Measurements from ENCODE around the gene APBA3.

The APBA3 gene

GRCh38 chr19:3745363-3746045, 16.0 kb downstream of the APBA3 start:
- ChIA-PET CTCF (no interaction called here), POLR2A (no interaction called here)
- no peak overlapping the region for H3K4me3 ChIP-seq (ENCODE audit: low read depth, low read length)
- TF ChIP-seq CTCF (IDR thresholded peaks at IDR 0.05; ENCODE audit: insufficient read depth, low read length, missing control alignments): no peak
- no peak for DNase-seq (ENCODE audit: low read depth, low spot score)

GRCh38 chr19:3743486-3743885, 18.0 kb downstream of the APBA3 start:
- H3K4me3 ChIP-seq (ENCODE audit: low read depth, low read length): no peak overlapping the region
- CTCF ChIA-PET: no interaction called here
- POLR2A ChIA-PET: no interaction called here
- DNase-seq (ENCODE audit: low read depth, low spot score): no peak
- TF ChIP-seq CTCF (IDR thresholded peaks at IDR 0.05; ENCODE audit: insufficient read depth, low read length, missing control alignments): no peak

- no peak for TF ChIP-seq CTCF (IDR thresholded peaks at IDR 0.05; ENCODE audit: insufficient read depth, low read length, missing control alignments)
- DNase-seq (ENCODE audit: low read depth, low spot score): no peak
- POLR2A ChIA-PET: interaction anchor here (1.0 to 1.1 kb wide), 2 partner anchors 21 to 22 kb away, joined by 3 read pairs; partner anchors contain the start of genes APBA3 and MRPL54
- no peak overlapping the region for H3K4me3 ChIP-seq (ENCODE audit: low read depth, low read length)
- CTCF ChIA-PET: interaction anchor here (1.6 to 2.2 kb wide), 2 partner anchors 15 to 22 kb away, joined by 4 to 7 read pairs; partner anchors contain the start of genes APBA3 and MRPL54
Observed at GRCh38 chr19:3740431-3740830, 21.1 kb downstream of the APBA3 start.

- ChIA-PET CTCF (interaction anchor here (0.6 to 2.2 kb wide), 3 partner anchors 9 to 23 kb away, joined by 3 to 7 read pairs (median 4); partner anchors contain the start of genes APBA3 and MRPL54), POLR2A (no interaction called here)
- no peak for DNase-seq (ENCODE audit: low read depth, low spot score)
- H3K4me3 ChIP-seq (ENCODE audit: low read depth, low read length): no peak overlapping the region
- no peak for TF ChIP-seq CTCF (IDR thresholded peaks at IDR 0.05; ENCODE audit: insufficient read depth, low read length, missing control alignments)
Observed at GRCh38 chr19:3738477-3739220, 22.8 kb downstream of the APBA3 start.

GRCh38 chr19:3737487-3738205, 23.8 kb downstream of the APBA3 start:
- CTCF ChIA-PET: no interaction called here
- DNase-seq (ENCODE audit: low read depth, low spot score): no peak
- POLR2A ChIA-PET: no interaction called here
- no peak for TF ChIP-seq CTCF (IDR thresholded peaks at IDR 0.05; ENCODE audit: insufficient read depth, low read length, missing control alignments)
- no peak overlapping the region for H3K4me3 ChIP-seq (ENCODE audit: low read depth, low read length)
